Measurements from ENCODE around the gene CEP89. TPM values are rescaled to one million over a fixed set of nuclear protein-coding genes. Genes with fewer than 3 reads are reported as not detected.

Gene CEP89
- total and polyA plus RNA-seq, 7 experiments from 2014 or later, result 7.4 to 22.4 (median 12.4) TPM

- no peak overlapping the region for H3K27ac ChIP-seq (ENCODE audit: low read depth, low read length)
- no peak for ATAC-seq
- no peak overlapping the region for H3K27ac Mint-ChIP-seq
- peaks cover 0 to 19% (median 12%) of the 10 kb centered on the region in 11 donors for H3K9me3 Mint-ChIP-seq
- H3K4me3 ChIP-seq (ENCODE audit: low read length), result no peak overlapping the region
- no peaks in the 10 kb centered on the region for H3K27me3 ChIP-seq (ENCODE audit: control insufficient read depth in 2 of 2, insufficient read depth in 2 of 2, low read length in 2 of 2)
- ChIA-PET POLR2A (no interaction called here), CTCF (no interaction called here)
- H3K4me3 Mint-ChIP-seq, result no peak overlapping the region
- H3K4me1 Mint-ChIP-seq, result peaks cover 0 to 2% (median 0%) of the 10 kb centered on the region in 7 donors
- peaks cover 0 to 12% (median 0%) of the 10 kb centered on the region in 3 experiments for H3K36me3 ChIP-seq (ENCODE audit: control insufficient read depth in 2 of 3, insufficient read depth in 3 of 3, low read length in 3 of 3)
- intact Hi-C loops (cut with micrococcal nuclease), result no loop called here
- no peaks in the 10 kb centered on the region for H3K4me1 ChIP-seq (ENCODE audit: control insufficient read depth in 2 of 2, insufficient read depth in 2 of 2, low read length in 2 of 2)
- H3K9me3 ChIP-seq (ENCODE audit: control insufficient read depth in 2 of 3, low read length in 3 of 3), result no peaks in the 10 kb centered on the region
- no peaks in the 10 kb centered on the region for H3K27me3 Mint-ChIP-seq
- DNase-seq, result no peak
- peaks cover 1 to 56% (median 44%) of the 10 kb centered on the region in 5 donors for H3K36me3 Mint-ChIP-seq
Measured at GRCh38 chr19:32909257-32909656, 62.5 kb downstream of the CEP89 start.

GRCh38 chr19:32908641-32909190 is 63.0 kb downstream of the CEP89 start:
- Mint-ChIP-seq H3K27ac (peak overlapping the region in 1 of 9 donors; percentile 19), H3K9me3 (peaks cover 0 to 19% (median 12%) of the 10 kb centered on the region in 11 donors), H3K4me1 (peaks cover 0 to 2% (median 0%) of the 10 kb centered on the region in 7 donors), H3K36me3 (peaks cover 1 to 56% (median 44%) of the 10 kb centered on the region in 5 donors), H3K4me3 (no peak overlapping the region), H3K27me3 (no peaks in the 10 kb centered on the region)
- CTCF ChIA-PET, result no interaction called here
- POLR2A ChIA-PET, result no interaction called here
- no peaks in the 10 kb centered on the region for H3K4me1 ChIP-seq (ENCODE audit: control insufficient read depth in 2 of 2, insufficient read depth in 2 of 2, low read length in 2 of 2)
- no peaks in the 10 kb centered on the region for H3K9me3 ChIP-seq (ENCODE audit: control insufficient read depth in 2 of 3, low read length in 3 of 3)
- no peak overlapping the region for H3K27ac ChIP-seq (ENCODE audit: low read depth, low read length)
- no peak overlapping the region for H3K4me3 ChIP-seq (ENCODE audit: low read length)
- ATAC-seq, result no peak
- H3K36me3 ChIP-seq (ENCODE audit: control insufficient read depth in 2 of 3, insufficient read depth in 3 of 3, low read length in 3 of 3), result peaks cover 0 to 12% (median 0%) of the 10 kb centered on the region in 3 experiments
- intact Hi-C loops (cut with micrococcal nuclease), result no loop called here
- no peak for DNase-seq
- no peaks in the 10 kb centered on the region for H3K27me3 ChIP-seq (ENCODE audit: control insufficient read depth in 2 of 2, insufficient read depth in 2 of 2, low read length in 2 of 2)

- ATAC-seq, result no peak
Measured at GRCh38 chr19:32902448-32902847, 69.3 kb downstream of the CEP89 start.

GRCh38 chr19:32901504-32902161 is 70.1 kb downstream of the CEP89 start:
- Histone ChIP-seq H3K36me3 (ENCODE audit: control insufficient read depth in 2 of 3, insufficient read depth in 3 of 3, low read length in 3 of 3) (no peaks in the 10 kb centered on the region), H3K27me3 (ENCODE audit: control insufficient read depth in 2 of 2, insufficient read depth in 2 of 2, low read length in 2 of 2) (no peaks in the 10 kb centered on the region), H3K4me3 (ENCODE audit: low read length) (no peak overlapping the region), H3K27ac (ENCODE audit: low read depth, low read length) (no peak overlapping the region), H3K4me1 (ENCODE audit: control insufficient read depth in 2 of 2, insufficient read depth in 2 of 2, low read length in 2 of 2) (no peaks in the 10 kb centered on the region), H3K9me3 (ENCODE audit: control insufficient read depth in 2 of 3, low read length in 3 of 3) (no peaks in the 10 kb centered on the region)
- Mint-ChIP-seq H3K9me3 (peaks cover 0 to 18% (median 11%) of the 10 kb centered on the region in 11 donors), H3K4me1 (peaks cover 0 to 2% (median 0%) of the 10 kb centered on the region in 7 donors), H3K27ac (peak overlapping the region in 1 of 9 donors; percentile 47), H3K4me3 (no peak overlapping the region), H3K27me3 (no peaks in the 10 kb centered on the region), H3K36me3 (peaks cover 16 to 51% (median 39%) of the 10 kb centered on the region in 5 donors)
- intact Hi-C loops (cut with micrococcal nuclease), result no loop called here
- DNase-seq (no peak), ATAC-seq (no peak)
- CTCF ChIA-PET, result interaction anchor here (0.7 kb wide), 1 partner anchor 338 kb away, joined by 3 read pairs; no protein-coding TSS in a partner anchor
- POLR2A ChIA-PET, result no interaction called here

More at GRCh38 chr19:32902448-32902847, 69.3 kb downstream of the CEP89 start:
- no peaks in the 10 kb centered on the region for H3K4me1 ChIP-seq (ENCODE audit: control insufficient read depth in 2 of 2, insufficient read depth in 2 of 2, low read length in 2 of 2)
- intact Hi-C loops (cut with micrococcal nuclease), result no loop called here
- no peak overlapping the region for H3K27ac Mint-ChIP-seq
- POLR2A ChIA-PET, result no interaction called here
- no peaks in the 10 kb centered on the region for H3K9me3 ChIP-seq (ENCODE audit: control insufficient read depth in 2 of 3, low read length in 3 of 3)
- H3K36me3 Mint-ChIP-seq, result peaks cover 12 to 46% (median 38%) of the 10 kb centered on the region in 5 donors
- peaks cover 0 to 6% (median 0%) of the 10 kb centered on the region in 3 experiments for H3K36me3 ChIP-seq (ENCODE audit: control insufficient read depth in 2 of 3, insufficient read depth in 3 of 3, low read length in 3 of 3)
- H3K4me1 Mint-ChIP-seq, result no peaks in the 10 kb centered on the region
- CTCF ChIA-PET, result no interaction called here
- H3K27ac ChIP-seq (ENCODE audit: low read depth, low read length), result no peak overlapping the region
- no peak overlapping the region for H3K4me3 ChIP-seq (ENCODE audit: low read length)
- H3K4me3 Mint-ChIP-seq, result no peak overlapping the region
- no peaks in the 10 kb centered on the region for H3K27me3 ChIP-seq (ENCODE audit: control insufficient read depth in 2 of 2, insufficient read depth in 2 of 2, low read length in 2 of 2)
- peaks cover 0 to 19% (median 12%) of the 10 kb centered on the region in 11 donors for H3K9me3 Mint-ChIP-seq
- H3K27me3 Mint-ChIP-seq, result no peaks in the 10 kb centered on the region
- DNase-seq, result no peak

GRCh38 chr19:32896516-32897214 is 75.1 kb downstream of the CEP89 start:
- Histone ChIP-seq H3K4me3 (ENCODE audit: low read length) (no peak overlapping the region), H3K9me3 (ENCODE audit: control insufficient read depth in 2 of 3, low read length in 3 of 3) (peaks cover 0 to 16% (median 5%) of the 10 kb centered on the region in 3 experiments), H3K36me3 (ENCODE audit: control insufficient read depth in 2 of 3, insufficient read depth in 3 of 3, low read length in 3 of 3) (no peaks in the 10 kb centered on the region), H3K27me3 (ENCODE audit: control insufficient read depth in 2 of 2, insufficient read depth in 2 of 2, low read length in 2 of 2) (no peaks in the 10 kb centered on the region), H3K27ac (ENCODE audit: low read depth, low read length) (no peak overlapping the region), H3K4me1 (ENCODE audit: control insufficient read depth in 2 of 2, insufficient read depth in 2 of 2, low read length in 2 of 2) (no peaks in the 10 kb centered on the region)
- H3K9me3 Mint-ChIP-seq, result peaks cover 3 to 31% (median 17%) of the 10 kb centered on the region in 11 donors
- no peaks in the 10 kb centered on the region for H3K27me3 Mint-ChIP-seq
- ATAC-seq, result no peak
- no peak overlapping the region for H3K27ac Mint-ChIP-seq
- no peak for DNase-seq
- H3K4me3 Mint-ChIP-seq, result no peak overlapping the region
- intact Hi-C loops (cut with micrococcal nuclease), result no loop called here
- ChIA-PET POLR2A (no interaction called here), CTCF (no interaction called here)
- H3K36me3 Mint-ChIP-seq, result peaks cover 31 to 67% (median 59%) of the 10 kb centered on the region in 5 donors
- H3K4me1 Mint-ChIP-seq, result peaks cover 0 to 6% (median 0%) of the 10 kb centered on the region in 7 donors

GRCh38 chr19:32895384-32895783 is 76.4 kb downstream of the CEP89 start:
- Histone ChIP-seq H3K27me3 (ENCODE audit: control insufficient read depth in 2 of 2, insufficient read depth in 2 of 2, low read length in 2 of 2) (no peaks in the 10 kb centered on the region), H3K9me3 (ENCODE audit: control insufficient read depth in 2 of 3, low read length in 3 of 3) (peaks cover 0 to 26% (median 5%) of the 10 kb centered on the region in 3 experiments), H3K27ac (ENCODE audit: low read depth, low read length) (no peak overlapping the region), H3K36me3 (ENCODE audit: control insufficient read depth in 2 of 3, insufficient read depth in 3 of 3, low read length in 3 of 3) (no peaks in the 10 kb centered on the region), H3K4me3 (ENCODE audit: low read length) (no peak overlapping the region), H3K4me1 (ENCODE audit: control insufficient read depth in 2 of 2, insufficient read depth in 2 of 2, low read length in 2 of 2) (no peaks in the 10 kb centered on the region)
- CTCF ChIA-PET, result no interaction called here
- Mint-ChIP-seq H3K27me3 (no peaks in the 10 kb centered on the region), H3K36me3 (peaks cover 26 to 70% (median 61%) of the 10 kb centered on the region in 5 donors), H3K4me3 (no peak overlapping the region), H3K9me3 (peaks cover 3 to 37% (median 21%) of the 10 kb centered on the region in 11 donors), H3K27ac (no peak overlapping the region), H3K4me1 (peaks cover 0 to 6% (median 0%) of the 10 kb centered on the region in 7 donors)
- POLR2A ChIA-PET, result interaction anchor here (0.6 kb wide), 1 partner anchor 281 kb away, joined by 3 read pairs; no protein-coding TSS in a partner anchor
- DNase-seq (no peak), ATAC-seq (no peak)
- intact Hi-C loops (cut with micrococcal nuclease), result no loop called here

Data from naive thymus-derived CD4-positive, alpha-beta T cell (primary cell).